H1 (cell line): ENCODE measurements around the gene NAA60. TPM values are rescaled to one million over a fixed set of nuclear protein-coding genes. Genes with fewer than 3 reads are reported as not detected.

ENCODE experiments used
- CTCF ChIA-PET: fragments of 300-600 bp; sonication (Branson Sonifier 250); formaldehyde crosslinking; loops from one replicate; lab custom pipeline; 2021; ENCODE audit not compliant: partially characterized antibody; lab: Charles Lee
- POLR2A ChIA-PET: fragments of 300-600 bp; sonication (Branson Sonifier 250); formaldehyde crosslinking; loops from one replicate; lab custom pipeline; 2021; ENCODE audit warnings: inconsistent platforms; ENCODE audit not compliant: partially characterized antibody; lab: Charles Lee
- DNase-seq, 2 experiments: peaks; one replicate each; pipeline versions ENCODE4 v3.0.0 to v3.0.0-alpha.2; 2010 to 2022; ENCODE audit warnings: low spot score in 2 of 2, low read depth in 1 of 2, mixed read lengths in 1 of 2
- FAIRE-seq: peaks from 2 replicates; lab custom pipeline; 2011; peaks lifted over from hg19 to GRCh38; lab: Jason Lieb, UNC
- H2AFZ ChIP-seq: 2 replicates; pipeline ENCODE4 v1.8.1; 2012; ENCODE audit warnings: low read length, inconsistent platforms
- H2AK5ac ChIP-seq: 2 replicates; pipeline ENCODE4 v1.6.1; 2013; ENCODE audit warnings: low read depth, low read length
- H2BK120ac ChIP-seq: replicated peaks from 2 replicates; pipeline ENCODE3; 2013; ENCODE audit warnings: low read depth, low read length, inconsistent platforms
- H2BK12ac ChIP-seq: 2 replicates; pipeline ENCODE4 v1.6.1; 2013; ENCODE audit warnings: low read depth, low read length
- H2BK15ac ChIP-seq: 2 replicates; pipeline ENCODE4 v1.6.1; 2013; ENCODE audit warnings: low read length
- H2BK20ac ChIP-seq: 2 replicates; pipeline ENCODE4 v1.6.1; 2013; ENCODE audit warnings: low read length
- H2BK5ac ChIP-seq: 2 replicates; pipeline ENCODE4 v1.6.1; 2013; ENCODE audit warnings: low read depth, low read length
- H3K14ac ChIP-seq: 2 replicates; pipeline ENCODE4 v1.6.1; 2013; ENCODE audit warnings: inconsistent platforms; ENCODE audit not compliant: insufficient read length
- H3K18ac ChIP-seq: 2 replicates; pipeline ENCODE4 v1.6.1; 2013; ENCODE audit warnings: low read length; ENCODE audit errors: extremely low read depth
- H3K23ac ChIP-seq: 2 replicates; pipeline ENCODE4 v1.6.1; 2013; ENCODE audit warnings: inconsistent platforms; ENCODE audit not compliant: insufficient read length
- H3K23me2 ChIP-seq: 2 replicates; pipeline ENCODE4 v1.6.1; 2013; ENCODE audit warnings: low read depth, low read length
- H3K27ac ChIP-seq: 2 replicates; pipeline ENCODE4 v1.6.1; 2011; ENCODE audit warnings: low read depth, low read length, inconsistent platforms
- H3K27me3 ChIP-seq, 4 experiments: replicated peaks in 1 of 4; 1 replicate in 1 of 4; 2 replicates in 3 of 4; pipeline versions ENCODE4 v1.6.1 to v1.8.1; 2011 to 2013; ENCODE audit warnings: low read length in 3 of 4, mild to moderate bottlenecking in 3 of 4, inconsistent platforms in 2 of 4, mixed read lengths in 2 of 4, moderate library complexity in 1 of 4; ENCODE audit not compliant: control insufficient read depth in 3 of 4, insufficient read depth in 3 of 4; ENCODE audit errors: extremely low read depth in 1 of 4
- H3K36me3 ChIP-seq, 4 experiments: 2 replicates each; pipeline versions ENCODE4 v1.6.1 to v1.8.1; 2011 to 2013; ENCODE audit warnings: mild to moderate bottlenecking in 4 of 4, low read length in 3 of 4, moderate library complexity in 2 of 4, control low read depth in 1 of 4, inconsistent platforms in 1 of 4; ENCODE audit not compliant: insufficient read depth in 4 of 4, control insufficient read depth in 2 of 4
- H3K4ac ChIP-seq: replicated peaks from 2 replicates; pipeline ENCODE3; 2013; ENCODE audit warnings: low read length, low read depth, mixed read lengths, inconsistent platforms; ENCODE audit not compliant: insufficient read length
- H3K4me1 ChIP-seq, 4 experiments: replicated peaks in 1 of 4; 1 replicate in 1 of 4; 2 replicates in 3 of 4; pipeline versions ENCODE4 v1.6.1 to v1.8.1; 2011 to 2013; ENCODE audit warnings: low read length in 3 of 4, inconsistent platforms in 2 of 4, mixed read lengths in 1 of 4; ENCODE audit not compliant: insufficient read depth in 4 of 4, control insufficient read depth in 3 of 4
- H3K4me2 ChIP-seq, 2 experiments: 2 replicates each; pipeline versions ENCODE4 v1.6.1 to v1.8.1; 2011 to 2013; ENCODE audit warnings: low read depth in 2 of 2, low read length in 2 of 2, control low read depth in 1 of 2, inconsistent platforms in 1 of 2, mild to moderate bottlenecking in 1 of 2; ENCODE audit not compliant: insufficient read depth in 1 of 2
- H3K4me3 ChIP-seq, 4 experiments: fragments of 200-600, 300-600 bp in 1 of 4; sonication (generic), shearing (Covaris generic), sonication (Bioruptor Twin) in 1 of 4; 2 replicates each; pipeline versions ENCODE4 v1.5.1 to v1.8.1; 2011 to 2016; ENCODE audit warnings: low read length in 4 of 4, low read depth in 3 of 4, control low read depth in 2 of 4, inconsistent platforms in 2 of 4, mild to moderate bottlenecking in 2 of 4, mixed read lengths in 1 of 4, moderate library complexity in 1 of 4; ENCODE audit not compliant: insufficient read depth in 2 of 4; ENCODE audit errors: extremely low read depth in 1 of 4
- H3K56ac ChIP-seq: replicated peaks from 2 replicates; pipeline ENCODE3; 2013; ENCODE audit warnings: low read depth, mild to moderate bottlenecking, mixed read lengths, low read length, inconsistent platforms; ENCODE audit not compliant: insufficient read length
- H3K79me1 ChIP-seq: 2 replicates; pipeline ENCODE4 v1.6.1; 2013; ENCODE audit warnings: low read depth, low read length, control low read depth
- H3K79me2 ChIP-seq, 2 experiments: 2 replicates each; pipeline versions ENCODE4 v1.6.1 to v1.8.1; 2012 to 2013; ENCODE audit warnings: low read length in 2 of 2, mild to moderate bottlenecking in 2 of 2, inconsistent platforms in 1 of 2; ENCODE audit not compliant: insufficient read depth in 2 of 2, control insufficient read depth in 1 of 2
- H3K9ac ChIP-seq, 4 experiments: replicated peaks in 1 of 4; 1 replicate in 1 of 4; 2 replicates in 3 of 4; pipeline versions ENCODE4 v1.6.1 to v1.8.1; 2011 to 2013; ENCODE audit warnings: low read depth in 3 of 4, low read length in 3 of 4, control low read depth in 2 of 4, mild to moderate bottlenecking in 2 of 4, moderate library complexity in 2 of 4, inconsistent platforms in 1 of 4; ENCODE audit errors: extremely low read depth in 1 of 4
- H3K9me3 ChIP-seq, 2 experiments: 2 replicates each; pipeline versions ENCODE4 v1.6.1 to v1.8.1; 2012 to 2013; ENCODE audit warnings: mild to moderate bottlenecking in 2 of 2, moderate library complexity in 2 of 2, control low read depth in 1 of 2, inconsistent platforms in 1 of 2, low read depth in 1 of 2, low read length in 1 of 2, mixed read lengths in 1 of 2; ENCODE audit not compliant: insufficient read depth in 2 of 2
- H4K20me1 ChIP-seq, 2 experiments: replicated peaks in 1 of 2; 2 replicates each; pipeline versions ENCODE3 to v1.8.1; 2011 to 2013; ENCODE audit warnings: inconsistent platforms in 2 of 2, low read length in 2 of 2, mild to moderate bottlenecking in 1 of 2; ENCODE audit not compliant: insufficient read depth in 2 of 2, control insufficient read depth in 1 of 2
- H4K5ac ChIP-seq: 2 replicates; pipeline ENCODE4 v1.6.1; 2013; ENCODE audit warnings: low read length, low read depth, mixed read lengths, inconsistent platforms; ENCODE audit not compliant: insufficient read length
- H4K8ac ChIP-seq: 2 replicates; pipeline ENCODE4 v1.8.0; 2013; ENCODE audit warnings: mild to moderate bottlenecking, moderate library complexity, low read length, inconsistent platforms; ENCODE audit not compliant: insufficient read depth; ENCODE audit errors: extremely low read depth
- H4K91ac ChIP-seq: replicated peaks from 2 replicates; pipeline ENCODE3; 2013; ENCODE audit warnings: low read length, mixed read lengths, inconsistent platforms; ENCODE audit not compliant: insufficient read length
- NANOG ChIP-seq: IDR thresholded peaks from 2 replicates; pipeline ENCODE4 v1.6.1; 2011; ENCODE audit warnings: low read length, low read depth, mild to moderate bottlenecking, inconsistent platforms; ENCODE audit not compliant: insufficient read depth, poor library complexity, severe bottlenecking
- POU5F1 ChIP-seq: IDR thresholded peaks from 2 replicates; pipeline ENCODE4 v1.6.1; 2011; ENCODE audit warnings: low read depth, mild to moderate bottlenecking, low read length, moderate library complexity
- WGBS, 2 experiments: shearing (Covaris generic) in 1 of 2; methylation state at CpG; one replicate each; pipeline versions ENCODE4 v1.1.6 to v1.1.7; 2013 to 2015; ENCODE audit warnings: low lambda C conversion rate in 2 of 2, mixed read lengths in 2 of 2, inconsistent platforms in 1 of 2, low coverage in 1 of 2, missing lambda C conversion rate in 1 of 2; ENCODE audit not compliant: insufficient replicate concordance in 2 of 2, insufficient coverage in 1 of 2, insufficient read length in 1 of 2; ENCODE audit errors: extremely low coverage in 1 of 2, missing lambda C conversion rate in 1 of 2; 5-methylcytosine and 5-hydroxymethylcytosine counted together
- polyA plus RNA-seq, 7 experiments: library from polyadenylated mRNA; depleted of rRNA in 3 of 7; stranded (reverse) in 5 of 7; unstranded in 2 of 7; fragments of >200 nt in 5 of 7; fragments of 200-250 nt in 2 of 7; gene quantifications; 1 replicate in 5 of 7; 2 replicates in 1 of 7; 4 replicates in 1 of 7; pipeline versions ENCODE4 v1.2.1 to v1.2.3, GENCODE V29; 2011 to 2013; ENCODE audit warnings: missing spikeins in 2 of 7, mixed read lengths in 2 of 7
- total RNA-seq: library from RNA; stranded (reverse); fragmentation: NEBNext Ultra II Directional; extraction: Animal tissue kit (Norgen Biotek cat#: 25700); gene quantifications from 2 replicates; pipeline ENCODE4 v1.2.1, GENCODE V29; 2021
- TF ChIP-seq, protein P1 (sequence below): IDR thresholded peaks from 2 replicates; pipeline ENCODE4 v1.6.1; 2011; ENCODE audit warnings: low read length, improper control_type of control experiment

The NAA60 gene
- total and polyA plus RNA-seq, 2 of the 8 experiments (the other 6 are each of a cell fraction or from before 2014, with no cell fraction given) = 34.1 to 47.6 TPM

GRCh38 chr16:3501783-3502400 is 58.4 kb downstream of the NAA60 start:
- Histone ChIP-seq H2AFZ (no peak overlapping the region), H3K9ac (peak overlapping the region in 1 of 4 experiments; percentile 21; a peak in 1 of 7 replicates), H2AK5ac (no peak overlapping the region), H2BK5ac (no peak overlapping the region), H3K36me3 (peaks cover 0 to 4% (median 0%) of the 10 kb centered on the region in 4 experiments; a peak in 2 of 8 replicates), H3K79me2 (no peaks in the 10 kb centered on the region), H3K4me3 (peak overlapping the region; percentile 53 to 71 (median 66)), H4K8ac (peak overlapping the region; percentile 3; the same call in 1 of the 2 replicates), H2BK12ac (peak overlapping the region; percentile 35; the same call in 1 of the 2 replicates), H3K4me2 (peak overlapping the region; percentile 63 to 77), H3K4me1 (peaks cover 0 to 5% (median 0%) of the 10 kb centered on the region in 4 experiments; a peak in 1 of 7 replicates), H4K5ac (no peak overlapping the region), H3K9me3 (no peaks in the 10 kb centered on the region), H3K27ac (no peak overlapping the region), H4K20me1 (no peaks in the 10 kb centered on the region), H3K79me1 (no peaks in the 10 kb centered on the region), H3K56ac (no peak overlapping the region), H3K23ac (no peak overlapping the region), H2BK15ac (no peak overlapping the region), H3K27me3 (no peaks in the 10 kb centered on the region), H3K18ac (no peak overlapping the region; the same call in 1 of the 2 replicates), H4K91ac (no peak overlapping the region), H3K23me2 (peaks cover 2% of the 10 kb centered on the region), H3K4ac (no peak overlapping the region), H2BK20ac (no peak overlapping the region), H3K14ac (no peak overlapping the region), H2BK120ac (no peak overlapping the region)
- ChIA-PET CTCF (interaction anchor here (1.5 to 1.8 kb wide), 2 partner anchors 16 to 25 kb away, joined by 4 to 10 read pairs; no protein-coding TSS in a partner anchor), POLR2A (interaction anchor here (0.6 to 2.4 kb wide), 4 partner anchors 17 to 45 kb away, joined by 3 to 9 read pairs (median 6); no protein-coding TSS in a partner anchor)
- FAIRE-seq (no peak), DNase-seq (no peak)
- TF ChIP-seq, protein P1, sequence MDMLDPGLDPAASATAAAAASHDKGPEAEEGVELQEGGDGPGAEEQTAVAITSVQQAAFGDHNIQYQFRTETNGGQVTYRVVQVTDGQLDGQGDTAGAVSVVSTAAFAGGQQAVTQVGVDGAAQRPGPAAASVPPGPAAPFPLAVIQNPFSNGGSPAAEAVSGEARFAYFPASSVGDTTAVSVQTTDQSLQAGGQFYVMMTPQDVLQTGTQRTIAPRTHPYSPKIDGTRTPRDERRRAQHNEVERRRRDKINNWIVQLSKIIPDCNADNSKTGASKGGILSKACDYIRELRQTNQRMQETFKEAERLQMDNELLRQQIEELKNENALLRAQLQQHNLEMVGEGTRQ = no peak
- TF ChIP-seq POU5F1 (peak; percentile 29; the same call in 1 of the 2 replicates), NANOG (no peak)
- WGBS, 2 experiments = 83% methylated on average over 22 of the region's 22 CpGs; no CpG with 5 or more reads in 1 of the 2 experiments
